CD14-positive monocyte (primary cell): ENCODE data around the gene AP5B1. TPM values are rescaled to one million over a fixed set of nuclear protein-coding genes. Genes with fewer than 3 reads are reported as not detected.

Source experiments
- DNase-seq, 3 donors: peaks; one replicate each; pipeline ENCODE4 v3.0.0-alpha.2; 2011 to 2022
- H2AFZ ChIP-seq: 2 replicates; pipeline ENCODE4 v1.6.0; 2012; ENCODE audit warnings: mild to moderate bottlenecking, low read depth, low read length, inconsistent platforms; ENCODE audit not compliant: insufficient read depth, poor library complexity, severe bottlenecking
- H3K27ac ChIP-seq, 2 donors: 1 replicate in 1 of 2; 2 replicates in 1 of 2; pipeline ENCODE4 v1.5.1; 2012 to 2013; ENCODE audit warnings: low read length in 2 of 2, control low read depth in 1 of 2, inconsistent platforms in 1 of 2, low read depth in 1 of 2, mild to moderate bottlenecking in 1 of 2
- H3K27me3 ChIP-seq, 2 donors: one replicate each; pipeline versions ENCODE4 v1.6.0 to v1.6.1; 2011 to 2013; ENCODE audit warnings: low read length in 2 of 2; ENCODE audit not compliant: control insufficient read depth in 2 of 2, insufficient read depth in 2 of 2
- H3K36me3 ChIP-seq, 2 donors: replicated peaks in 1 of 2; 1 replicate in 1 of 2; 2 replicates in 1 of 2; pipeline versions ENCODE4 v1.5.1 to v1.6.1; 2012 to 2013; ENCODE audit warnings: low read length in 2 of 2, control low read depth in 1 of 2, inconsistent platforms in 1 of 2, mild to moderate bottlenecking in 1 of 2; ENCODE audit not compliant: insufficient read depth in 2 of 2, control insufficient read depth in 1 of 2
- H3K4me1 ChIP-seq, 2 donors: 1 replicate in 1 of 2; 2 replicates in 1 of 2; pipeline versions ENCODE4 v1.5.1 to v1.6.1; 2012 to 2013; ENCODE audit warnings: low read length in 2 of 2, control low read depth in 1 of 2, inconsistent platforms in 1 of 2, mild to moderate bottlenecking in 1 of 2, moderate library complexity in 1 of 2; ENCODE audit not compliant: insufficient read depth in 2 of 2, control insufficient read depth in 1 of 2
- H3K4me2 ChIP-seq: replicated peaks from 2 replicates; pipeline ENCODE3; 2012; ENCODE audit warnings: low read length, moderate library complexity, mild to moderate bottlenecking; ENCODE audit not compliant: poor library complexity, severe bottlenecking; ENCODE audit errors: extremely low read depth
- H3K4me3 ChIP-seq, 3 experiments: fragments of 200-600 bp in 1 of 3; sonication (generic) in 1 of 3; replicated peaks in 1 of 3; 1 replicate in 2 of 3; 2 replicates in 1 of 3; pipeline ENCODE4 v1.5.1; 2011 to 2013; ENCODE audit warnings: low read length in 3 of 3, mild to moderate bottlenecking in 3 of 3, control low read depth in 2 of 3, low read depth in 2 of 3, inconsistent platforms in 1 of 3, moderate library complexity in 1 of 3
- H3K79me2 ChIP-seq: 2 replicates; pipeline ENCODE4 v1.6.0; 2012; ENCODE audit warnings: mild to moderate bottlenecking, control low read depth, inconsistent platforms, low read length, moderate library complexity; ENCODE audit not compliant: insufficient read depth
- H3K9ac ChIP-seq: 2 replicates; pipeline ENCODE4 v1.6.0; 2017; ENCODE audit warnings: low read length, mild to moderate bottlenecking; ENCODE audit not compliant: insufficient read depth, poor library complexity, severe bottlenecking
- H3K9me3 ChIP-seq, 2 donors: replicated peaks in 1 of 2; 1 replicate in 1 of 2; 2 replicates in 1 of 2; pipeline versions ENCODE4 v1.5.1 to v1.6.1; 2012 to 2013; ENCODE audit warnings: low read length in 2 of 2, control low read depth in 1 of 2; ENCODE audit not compliant: control insufficient read depth in 1 of 2, insufficient read depth in 1 of 2
- H4K20me1 ChIP-seq: 2 replicates; pipeline ENCODE4 v1.6.0; 2012; ENCODE audit warnings: mild to moderate bottlenecking, low read length, control low read depth, moderate library complexity; ENCODE audit not compliant: insufficient read depth
- H3K27ac Mint-ChIP-seq, 7 donors: one replicate each; pipeline ENCODE4 v1.8.0; 2020; ENCODE audit warnings: mild to moderate bottlenecking in 7 of 7, mixed read lengths in 7 of 7, moderate library complexity in 6 of 7, inconsistent platforms in 2 of 7
- H3K27me3 Mint-ChIP-seq, 3 donors: one replicate each; pipeline ENCODE4 v1.8.0; 2021 to 2022; ENCODE audit warnings: low read depth in 3 of 3, mild to moderate bottlenecking in 3 of 3, mixed read lengths in 3 of 3, moderate library complexity in 3 of 3, inconsistent platforms in 1 of 3
- H3K36me3 Mint-ChIP-seq, 2 donors: one replicate each; pipeline ENCODE4 v1.8.0; 2020; ENCODE audit warnings: mixed read lengths in 2 of 2, inconsistent platforms in 1 of 2, mild to moderate bottlenecking in 1 of 2
- H3K4me1 Mint-ChIP-seq: one replicate; pipeline ENCODE4 v1.8.0; 2020; ENCODE audit warnings: mild to moderate bottlenecking, mixed read lengths
- H3K4me3 Mint-ChIP-seq, 2 donors: one replicate each; pipeline ENCODE4 v1.8.0; 2020; ENCODE audit warnings: mild to moderate bottlenecking in 2 of 2, mixed read lengths in 2 of 2, moderate library complexity in 1 of 2
- H3K9me3 Mint-ChIP-seq, 7 donors: one replicate each; pipeline ENCODE4 v1.8.0; 2020 to 2022; ENCODE audit warnings: mixed read lengths in 7 of 7, mild to moderate bottlenecking in 6 of 7, moderate library complexity in 6 of 7, inconsistent platforms in 2 of 7
- WGBS: methylation state at CpG from one replicate; pipeline ENCODE4 v1.1.5; 2013; ENCODE audit warnings: missing lambda C conversion rate; ENCODE audit not compliant: insufficient coverage; 5-methylcytosine and 5-hydroxymethylcytosine counted together
- intact Hi-C, 2 donors: fragments of 100-400 bp; cut with micrococcal nuclease; formaldehyde crosslinking; loops; one replicate each; pipeline versions ENCODE4 v1.15.0 to v1.15.1; 2023
- polyA plus RNA-seq, 3 donors: library from polyadenylated mRNA; depleted of rRNA in 1 of 3; unstranded in 2 of 3; stranded (reverse) in 1 of 3; fragments of 300-500 nt in 2 of 3; fragments of >200 nt in 1 of 3; fragmentation: Illumina TruSeq in 2 of 3; gene quantifications; 1 replicate in 2 of 3; 2 replicates in 1 of 3; pipeline ENCODE4 v1.2.3, GENCODE V29; 2012 to 2021
- TF ChIP-seq, protein P1 (sequence below): fragments of 200-600 bp; IDR thresholded peaks from one replicate; pipeline ENCODE4 v1.8.0; 2022; ENCODE audit warnings: antibody characterized with exemption, mild to moderate bottlenecking

AP5B1 gene
- polyA plus RNA-seq, 3 donors: 33.7 to 46.4 (median 35.1) TPM

GRCh38 chr11:65816696-65817095, 35.9 kb upstream of the AP5B1 start:
- H3K79me2 ChIP-seq: peaks cover 12% of the 10 kb centered on the region
- DNase-seq: peak in 2 of 3 donors; percentile 11 to 44
- H2AFZ ChIP-seq: no peak overlapping the region
- Mint-ChIP-seq H3K27me3 (peaks cover 0 to 3% (median 1%) of the 10 kb centered on the region in 3 donors), H3K4me3 (peak overlapping the region; percentile 31 to 87), H3K9me3 (peaks cover 0 to 2% (median 0%) of the 10 kb centered on the region in 7 donors), H3K4me1 (peaks cover 56% of the 10 kb centered on the region), H3K36me3 (peaks cover 13 to 18% of the 10 kb centered on the region in 2 donors), H3K27ac (peak overlapping the region in 3 of 7 donors; percentile 58 to 87 (median 83))
- intact Hi-C loops: loop anchor here (1.0 to 10.0 kb wide), 4 partner anchors 34 to 192 kb away; partner anchors contain the start of gene AP5B1 (in 2 of the 2)
- H3K4me3 ChIP-seq: peak overlapping the region in 1 of 3 experiments; percentile 80
- peak overlapping the region; percentile 84 for H3K4me2 ChIP-seq
- H3K27me3 ChIP-seq: no peaks in the 10 kb centered on the region
- 93% methylated on average over 2 of the region's 3 CpGs for WGBS
- H3K27ac ChIP-seq: no peak overlapping the region
- H4K20me1 ChIP-seq: no peaks in the 10 kb centered on the region
- TF ChIP-seq, protein P1, sequence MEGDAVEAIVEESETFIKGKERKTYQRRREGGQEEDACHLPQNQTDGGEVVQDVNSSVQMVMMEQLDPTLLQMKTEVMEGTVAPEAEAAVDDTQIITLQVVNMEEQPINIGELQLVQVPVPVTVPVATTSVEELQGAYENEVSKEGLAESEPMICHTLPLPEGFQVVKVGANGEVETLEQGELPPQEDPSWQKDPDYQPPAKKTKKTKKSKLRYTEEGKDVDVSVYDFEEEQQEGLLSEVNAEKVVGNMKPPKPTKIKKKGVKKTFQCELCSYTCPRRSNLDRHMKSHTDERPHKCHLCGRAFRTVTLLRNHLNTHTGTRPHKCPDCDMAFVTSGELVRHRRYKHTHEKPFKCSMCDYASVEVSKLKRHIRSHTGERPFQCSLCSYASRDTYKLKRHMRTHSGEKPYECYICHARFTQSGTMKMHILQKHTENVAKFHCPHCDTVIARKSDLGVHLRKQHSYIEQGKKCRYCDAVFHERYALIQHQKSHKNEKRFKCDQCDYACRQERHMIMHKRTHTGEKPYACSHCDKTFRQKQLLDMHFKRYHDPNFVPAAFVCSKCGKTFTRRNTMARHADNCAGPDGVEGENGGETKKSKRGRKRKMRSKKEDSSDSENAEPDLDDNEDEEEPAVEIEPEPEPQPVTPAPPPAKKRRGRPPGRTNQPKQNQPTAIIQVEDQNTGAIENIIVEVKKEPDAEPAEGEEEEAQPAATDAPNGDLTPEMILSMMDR: no peak
- no peak overlapping the region for H3K9ac ChIP-seq
- peaks cover 32 to 39% of the 10 kb centered on the region in 2 donors for H3K4me1 ChIP-seq
- peaks cover 0 to 5% of the 10 kb centered on the region in 2 donors for H3K36me3 ChIP-seq
- H3K9me3 ChIP-seq: no peaks in the 10 kb centered on the region

DNA sequence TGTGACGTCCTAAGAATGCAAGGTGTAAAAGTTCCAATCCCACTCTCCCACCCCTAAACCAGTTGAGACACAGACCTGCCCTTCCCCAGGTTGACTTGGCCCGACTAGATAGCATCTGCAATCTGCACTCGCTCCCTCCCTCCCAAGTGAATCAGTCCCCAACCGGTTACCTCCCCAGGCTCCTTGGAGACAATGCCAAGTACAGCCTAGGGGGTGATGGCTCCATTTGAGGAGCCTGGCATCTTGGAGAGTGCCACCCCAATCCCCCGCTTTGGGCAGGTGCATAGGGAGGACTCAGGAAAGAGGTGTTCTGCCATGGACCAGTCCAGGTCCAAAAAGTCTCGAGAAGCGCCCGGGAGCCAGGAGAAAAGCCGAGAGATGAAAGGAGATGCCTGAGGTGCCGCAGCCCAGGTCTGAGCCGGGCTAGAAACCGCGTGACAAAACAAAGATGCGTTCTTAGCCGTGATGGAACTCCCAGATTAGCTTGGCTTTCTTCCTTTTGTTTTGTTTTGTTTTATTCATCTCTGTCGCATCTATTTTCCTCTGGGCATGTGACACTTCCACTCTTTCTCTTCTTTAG, 34.3 kb upstream of the AP5B1 start:
- WGBS: 100% methylated on average over 12 of the region's 16 CpGs
- H3K9me3 ChIP-seq: no peaks in the 10 kb centered on the region
- peaks cover 19 to 25% of the 10 kb centered on the region in 2 donors for H3K4me1 ChIP-seq
- H3K36me3 ChIP-seq: peaks cover 0 to 5% of the 10 kb centered on the region in 2 donors
- H4K20me1 ChIP-seq: no peaks in the 10 kb centered on the region
- Mint-ChIP-seq H3K27me3 (peaks cover 5 to 7% (median 5%) of the 10 kb centered on the region in 3 donors), H3K4me3 (no peak overlapping the region), H3K9me3 (peaks cover 0 to 2% (median 0%) of the 10 kb centered on the region in 7 donors), H3K36me3 (peaks cover 13 to 18% of the 10 kb centered on the region in 2 donors), H3K27ac (peak overlapping the region in 2 of 7 donors; percentile 3 to 50), H3K4me1 (peaks cover 47% of the 10 kb centered on the region)
- H3K79me2 ChIP-seq: peaks cover 12% of the 10 kb centered on the region
- no peak overlapping the region for H3K4me3 ChIP-seq
- TF ChIP-seq, protein P1: no peak
- intact Hi-C loops: loop anchor here in 1 of 2 donors (5.0 to 10.0 kb wide), 3 partner anchors 33 to 190 kb away; partner anchors contain the start of gene AP5B1
- no peak overlapping the region for H3K27ac ChIP-seq
- no peak overlapping the region for H3K9ac ChIP-seq
- H3K4me2 ChIP-seq: no peak overlapping the region
- no peak for DNase-seq
- H2AFZ ChIP-seq: no peak overlapping the region
- no peaks in the 10 kb centered on the region for H3K27me3 ChIP-seq
